ENCODE results near the gene DEPDC1.

GRCh38 chr1:68495968-68496679, 758 bp downstream of the DEPDC1 start:
- TF ChIP-seq CTCF (IDR thresholded peaks at IDR 0.05 in 2 of 3, conservative IDR thresholded peaks at IDR 0.05 in 1 of 3; ENCODE audit: borderline replicate concordance in 1 of 3, insufficient read depth in 1 of 3, low read depth in 2 of 3, low read length in 2 of 3) (no peak), EZH2 (IDR thresholded peaks at IDR 0.05) (no peak), SP1 (IDR thresholded peaks at IDR 0.05; ENCODE audit: low read depth) (no peak)

Measured in HCT116 (cell line).